Upper lobe of left lung (tissue), 4 donors: ENCODE measurements around the gene PCSK2.

Source experiments
- CTCF ChIP-seq, 6 experiments: fragments of 450-650 bp in 4 of 6; fragments of 200-600 bp in 2 of 6; sonication (generic) in 2 of 6; IDR thresholded peaks; one replicate each; pipeline ENCODE4 v1.5.1; 2016 to 2019; ENCODE audit warnings: antibody characterized with exemption in 6 of 6
- EP300 ChIP-seq, 4 donors: sonication (generic); formaldehyde crosslinking; IDR thresholded peaks; one replicate each; pipeline ENCODE4 v1.5.1; 2017; ENCODE audit warnings: antibody characterized with exemption in 4 of 4, control low read depth in 2 of 4
- POLR2A ChIP-seq, 4 donors: fragments of 450-650 bp; IDR thresholded peaks; one replicate each; pipeline ENCODE4 v1.5.1; 2016 to 2017; ENCODE audit warnings: antibody characterized with exemption in 4 of 4, mild to moderate bottlenecking in 2 of 4

- TF ChIP-seq EP300 (IDR thresholded peaks at IDR 0.05) (no peak), POLR2A (IDR thresholded peaks at IDR 0.05) (no peak), CTCF (IDR thresholded peaks at IDR 0.05) (no peak)
Measured at GRCh38 chr20:17395729-17396128, 168.9 kb downstream of the PCSK2 start.
